H1 (cell line): Measurements from ENCODE around the gene GRAMD1C. TPM values are rescaled to one million over a fixed set of nuclear protein-coding genes. Genes with fewer than 3 reads are reported as not detected.

ENCODE experiments used
- CTCF ChIA-PET: fragments of 300-600 bp; sonication (Branson Sonifier 250); formaldehyde crosslinking; loops from one replicate; lab custom pipeline; 2021; ENCODE audit not compliant: partially characterized antibody; lab: Charles Lee
- POLR2A ChIA-PET: fragments of 300-600 bp; sonication (Branson Sonifier 250); formaldehyde crosslinking; loops from one replicate; lab custom pipeline; 2021; ENCODE audit warnings: inconsistent platforms; ENCODE audit not compliant: partially characterized antibody; lab: Charles Lee
- DNase-seq, 2 experiments: peaks; one replicate each; pipeline versions ENCODE4 v3.0.0 to v3.0.0-alpha.2; 2010 to 2022; ENCODE audit warnings: low spot score in 2 of 2, low read depth in 1 of 2, mixed read lengths in 1 of 2
- FAIRE-seq: peaks from 2 replicates; lab custom pipeline; 2011; peaks lifted over from hg19 to GRCh38; lab: Jason Lieb, UNC
- H2AFZ ChIP-seq: 2 replicates; pipeline ENCODE4 v1.8.1; 2012; ENCODE audit warnings: low read length, inconsistent platforms
- H2AK5ac ChIP-seq: 2 replicates; pipeline ENCODE4 v1.6.1; 2013; ENCODE audit warnings: low read depth, low read length
- H2BK120ac ChIP-seq: replicated peaks from 2 replicates; pipeline ENCODE3; 2013; ENCODE audit warnings: low read depth, low read length, inconsistent platforms
- H2BK12ac ChIP-seq: 2 replicates; pipeline ENCODE4 v1.6.1; 2013; ENCODE audit warnings: low read depth, low read length
- H2BK15ac ChIP-seq: 2 replicates; pipeline ENCODE4 v1.6.1; 2013; ENCODE audit warnings: low read length
- H2BK20ac ChIP-seq: 2 replicates; pipeline ENCODE4 v1.6.1; 2013; ENCODE audit warnings: low read length
- H2BK5ac ChIP-seq: 2 replicates; pipeline ENCODE4 v1.6.1; 2013; ENCODE audit warnings: low read depth, low read length
- H3K14ac ChIP-seq: 2 replicates; pipeline ENCODE4 v1.6.1; 2013; ENCODE audit warnings: inconsistent platforms; ENCODE audit not compliant: insufficient read length
- H3K18ac ChIP-seq: 2 replicates; pipeline ENCODE4 v1.6.1; 2013; ENCODE audit warnings: low read length; ENCODE audit errors: extremely low read depth
- H3K23ac ChIP-seq: 2 replicates; pipeline ENCODE4 v1.6.1; 2013; ENCODE audit warnings: inconsistent platforms; ENCODE audit not compliant: insufficient read length
- H3K23me2 ChIP-seq: 2 replicates; pipeline ENCODE4 v1.6.1; 2013; ENCODE audit warnings: low read depth, low read length
- H3K27ac ChIP-seq: 2 replicates; pipeline ENCODE4 v1.6.1; 2011; ENCODE audit warnings: low read depth, low read length, inconsistent platforms
- H3K27me3 ChIP-seq, 4 experiments: replicated peaks in 1 of 4; 1 replicate in 1 of 4; 2 replicates in 3 of 4; pipeline versions ENCODE4 v1.6.1 to v1.8.1; 2011 to 2013; ENCODE audit warnings: low read length in 3 of 4, mild to moderate bottlenecking in 3 of 4, inconsistent platforms in 2 of 4, mixed read lengths in 2 of 4, moderate library complexity in 1 of 4; ENCODE audit not compliant: control insufficient read depth in 3 of 4, insufficient read depth in 3 of 4; ENCODE audit errors: extremely low read depth in 1 of 4
- H3K36me3 ChIP-seq, 4 experiments: 2 replicates each; pipeline versions ENCODE4 v1.6.1 to v1.8.1; 2011 to 2013; ENCODE audit warnings: mild to moderate bottlenecking in 4 of 4, low read length in 3 of 4, moderate library complexity in 2 of 4, control low read depth in 1 of 4, inconsistent platforms in 1 of 4; ENCODE audit not compliant: insufficient read depth in 4 of 4, control insufficient read depth in 2 of 4
- H3K4ac ChIP-seq: replicated peaks from 2 replicates; pipeline ENCODE3; 2013; ENCODE audit warnings: low read length, low read depth, mixed read lengths, inconsistent platforms; ENCODE audit not compliant: insufficient read length
- H3K4me1 ChIP-seq, 4 experiments: replicated peaks in 1 of 4; 1 replicate in 1 of 4; 2 replicates in 3 of 4; pipeline versions ENCODE4 v1.6.1 to v1.8.1; 2011 to 2013; ENCODE audit warnings: low read length in 3 of 4, inconsistent platforms in 2 of 4, mixed read lengths in 1 of 4; ENCODE audit not compliant: insufficient read depth in 4 of 4, control insufficient read depth in 3 of 4
- H3K4me2 ChIP-seq, 2 experiments: 2 replicates each; pipeline versions ENCODE4 v1.6.1 to v1.8.1; 2011 to 2013; ENCODE audit warnings: low read depth in 2 of 2, low read length in 2 of 2, control low read depth in 1 of 2, inconsistent platforms in 1 of 2, mild to moderate bottlenecking in 1 of 2; ENCODE audit not compliant: insufficient read depth in 1 of 2
- H3K4me3 ChIP-seq, 4 experiments: fragments of 200-600, 300-600 bp in 1 of 4; sonication (generic), shearing (Covaris generic), sonication (Bioruptor Twin) in 1 of 4; 2 replicates each; pipeline versions ENCODE4 v1.5.1 to v1.8.1; 2011 to 2016; ENCODE audit warnings: low read length in 4 of 4, low read depth in 3 of 4, control low read depth in 2 of 4, inconsistent platforms in 2 of 4, mild to moderate bottlenecking in 2 of 4, mixed read lengths in 1 of 4, moderate library complexity in 1 of 4; ENCODE audit not compliant: insufficient read depth in 2 of 4; ENCODE audit errors: extremely low read depth in 1 of 4
- H3K56ac ChIP-seq: replicated peaks from 2 replicates; pipeline ENCODE3; 2013; ENCODE audit warnings: low read depth, mild to moderate bottlenecking, mixed read lengths, low read length, inconsistent platforms; ENCODE audit not compliant: insufficient read length
- H3K79me1 ChIP-seq: 2 replicates; pipeline ENCODE4 v1.6.1; 2013; ENCODE audit warnings: low read depth, low read length, control low read depth
- H3K79me2 ChIP-seq, 2 experiments: 2 replicates each; pipeline versions ENCODE4 v1.6.1 to v1.8.1; 2012 to 2013; ENCODE audit warnings: low read length in 2 of 2, mild to moderate bottlenecking in 2 of 2, inconsistent platforms in 1 of 2; ENCODE audit not compliant: insufficient read depth in 2 of 2, control insufficient read depth in 1 of 2
- H3K9ac ChIP-seq, 4 experiments: replicated peaks in 1 of 4; 1 replicate in 1 of 4; 2 replicates in 3 of 4; pipeline versions ENCODE4 v1.6.1 to v1.8.1; 2011 to 2013; ENCODE audit warnings: low read depth in 3 of 4, low read length in 3 of 4, control low read depth in 2 of 4, mild to moderate bottlenecking in 2 of 4, moderate library complexity in 2 of 4, inconsistent platforms in 1 of 4; ENCODE audit errors: extremely low read depth in 1 of 4
- H3K9me3 ChIP-seq, 2 experiments: 2 replicates each; pipeline versions ENCODE4 v1.6.1 to v1.8.1; 2012 to 2013; ENCODE audit warnings: mild to moderate bottlenecking in 2 of 2, moderate library complexity in 2 of 2, control low read depth in 1 of 2, inconsistent platforms in 1 of 2, low read depth in 1 of 2, low read length in 1 of 2, mixed read lengths in 1 of 2; ENCODE audit not compliant: insufficient read depth in 2 of 2
- H4K20me1 ChIP-seq, 2 experiments: replicated peaks in 1 of 2; 2 replicates each; pipeline versions ENCODE3 to v1.8.1; 2011 to 2013; ENCODE audit warnings: inconsistent platforms in 2 of 2, low read length in 2 of 2, mild to moderate bottlenecking in 1 of 2; ENCODE audit not compliant: insufficient read depth in 2 of 2, control insufficient read depth in 1 of 2
- H4K5ac ChIP-seq: 2 replicates; pipeline ENCODE4 v1.6.1; 2013; ENCODE audit warnings: low read length, low read depth, mixed read lengths, inconsistent platforms; ENCODE audit not compliant: insufficient read length
- H4K8ac ChIP-seq: 2 replicates; pipeline ENCODE4 v1.8.0; 2013; ENCODE audit warnings: mild to moderate bottlenecking, moderate library complexity, low read length, inconsistent platforms; ENCODE audit not compliant: insufficient read depth; ENCODE audit errors: extremely low read depth
- H4K91ac ChIP-seq: replicated peaks from 2 replicates; pipeline ENCODE3; 2013; ENCODE audit warnings: low read length, mixed read lengths, inconsistent platforms; ENCODE audit not compliant: insufficient read length
- CHD1 ChIP-seq: IDR thresholded peaks from 2 replicates; pipeline ENCODE4 v1.6.1; 2012; ENCODE audit warnings: low read depth, low read length, improper control_type of control experiment
- CREB1 ChIP-seq: IDR thresholded peaks from 2 replicates; pipeline ENCODE4 v1.6.1; 2012; ENCODE audit warnings: inconsistent platforms
- CTBP2 ChIP-seq: IDR thresholded peaks from 2 replicates; pipeline ENCODE4 v1.7.0; 2011; ENCODE audit warnings: borderline replicate concordance, mild to moderate bottlenecking, moderate library complexity, mixed read lengths, low read length; ENCODE audit not compliant: insufficient read depth, insufficient read length
- EGR1 ChIP-seq: IDR thresholded peaks from 2 replicates; pipeline ENCODE4 v1.6.1; 2011; ENCODE audit warnings: low read depth, low read length, borderline replicate concordance
- EP300 ChIP-seq, 2 experiments: IDR thresholded peaks; 1 replicate in 1 of 2; 2 replicates in 1 of 2; pipeline ENCODE4 v1.6.1; 2011 to 2012; ENCODE audit warnings: low read depth in 2 of 2, low read length in 2 of 2, mild to moderate bottlenecking in 2 of 2, borderline replicate concordance in 1 of 2, inconsistent platforms in 1 of 2, moderate library complexity in 1 of 2
- POLR2AphosphoS5 ChIP-seq: IDR thresholded peaks from 2 replicates; pipeline ENCODE4 v1.6.1; 2011; ENCODE audit warnings: low read depth, low read length
- SAP30 ChIP-seq: fragments of 300-600 bp; sonication (generic); IDR thresholded peaks from 2 replicates; pipeline ENCODE4 v1.7.1; 2012; ENCODE audit warnings: low read length, moderate library complexity, mild to moderate bottlenecking, inconsistent platforms; ENCODE audit not compliant: insufficient read depth, insufficient replicate concordance
- SRF ChIP-seq: IDR thresholded peaks from 2 replicates; pipeline ENCODE4 v1.6.1; 2011; ENCODE audit warnings: mild to moderate bottlenecking, low read depth, low read length, moderate library complexity
- YY1 ChIP-seq: IDR thresholded peaks from 2 replicates; pipeline ENCODE4 v1.6.1; 2011; ENCODE audit warnings: low read depth, mild to moderate bottlenecking, low read length
- WGBS, 2 experiments: shearing (Covaris generic) in 1 of 2; methylation state at CpG; one replicate each; pipeline versions ENCODE4 v1.1.6 to v1.1.7; 2013 to 2015; ENCODE audit warnings: low lambda C conversion rate in 2 of 2, mixed read lengths in 2 of 2, inconsistent platforms in 1 of 2, low coverage in 1 of 2, missing lambda C conversion rate in 1 of 2; ENCODE audit not compliant: insufficient replicate concordance in 2 of 2, insufficient coverage in 1 of 2, insufficient read length in 1 of 2; ENCODE audit errors: extremely low coverage in 1 of 2, missing lambda C conversion rate in 1 of 2; 5-methylcytosine and 5-hydroxymethylcytosine counted together
- polyA plus RNA-seq, 7 experiments: library from polyadenylated mRNA; depleted of rRNA in 3 of 7; stranded (reverse) in 5 of 7; unstranded in 2 of 7; fragments of >200 nt in 5 of 7; fragments of 200-250 nt in 2 of 7; gene quantifications; 1 replicate in 5 of 7; 2 replicates in 1 of 7; 4 replicates in 1 of 7; pipeline versions ENCODE4 v1.2.1 to v1.2.3, GENCODE V29; 2011 to 2013; ENCODE audit warnings: missing spikeins in 2 of 7, mixed read lengths in 2 of 7
- total RNA-seq: library from RNA; stranded (reverse); fragmentation: NEBNext Ultra II Directional; extraction: Animal tissue kit (Norgen Biotek cat#: 25700); gene quantifications from 2 replicates; pipeline ENCODE4 v1.2.1, GENCODE V29; 2021
- TF ChIP-seq, protein P1 (sequence below): IDR thresholded peaks from 2 replicates; pipeline ENCODE4 v1.6.1; 2011; ENCODE audit warnings: low read depth, mild to moderate bottlenecking, low read length; ENCODE audit not compliant: insufficient read depth

Gene GRAMD1C
- total and polyA plus RNA-seq, 2 of the 8 experiments (the other 6 are each of a cell fraction or from before 2014, with no cell fraction given) = 0.62 to 2.1 TPM

DNA sequence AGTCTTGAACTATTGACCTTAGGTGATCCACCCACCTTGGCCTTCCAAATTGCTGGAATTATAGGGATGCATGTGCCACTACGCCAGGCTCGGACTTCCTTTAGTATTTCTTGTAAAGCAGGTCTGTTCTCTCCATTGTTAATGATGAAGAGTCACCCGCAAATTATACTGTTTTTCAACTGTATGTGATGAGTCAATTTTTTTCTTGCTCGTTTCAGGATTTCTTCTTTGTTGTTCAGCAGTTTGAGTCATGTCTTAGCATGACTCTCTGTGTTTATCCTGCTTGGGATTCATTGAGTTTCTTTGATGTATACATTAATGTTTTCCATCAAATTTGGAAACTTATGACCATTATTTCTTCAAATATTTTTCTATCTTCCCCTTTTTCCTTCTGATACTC, 28.9 kb downstream of the GRAMD1C start:
- Histone ChIP-seq H3K18ac (no peak overlapping the region), H2BK5ac (no peak overlapping the region), H3K23ac (no peak overlapping the region), H3K4ac (no peak overlapping the region), H2BK12ac (no peak overlapping the region), H3K23me2 (no peaks in the 10 kb centered on the region; the same call in 1 of the 2 replicates), H3K27ac (no peak overlapping the region), H4K91ac (no peak overlapping the region), H3K79me2 (no peaks in the 10 kb centered on the region), H3K9me3 (no peaks in the 10 kb centered on the region), H3K4me1 (no peaks in the 10 kb centered on the region), H2BK20ac (no peak overlapping the region), H4K8ac (no peak overlapping the region), H3K4me2 (no peak overlapping the region), H4K20me1 (no peaks in the 10 kb centered on the region), H3K14ac (no peak overlapping the region), H4K5ac (no peak overlapping the region), H3K9ac (no peak overlapping the region), H2BK15ac (no peak overlapping the region), H2AK5ac (no peak overlapping the region), H3K56ac (no peak overlapping the region), H2AFZ (no peak overlapping the region), H3K27me3 (no peaks in the 10 kb centered on the region), H3K4me3 (no peak overlapping the region), H3K79me1 (no peaks in the 10 kb centered on the region), H2BK120ac (no peak overlapping the region), H3K36me3 (no peaks in the 10 kb centered on the region)
- TF ChIP-seq CHD1 (no peak), SAP30 (no peak), EGR1 (no peak), EP300 (IDR thresholded peaks at IDR 0.05; ENCODE audit: borderline replicate concordance in 1 of 2, low read depth in 2 of 2, low read length in 2 of 2) (no peak), POLR2AphosphoS5 (no peak), CREB1 (no peak), CTBP2 (no peak), SRF (no peak), YY1 (no peak)
- TF ChIP-seq, protein P1, sequence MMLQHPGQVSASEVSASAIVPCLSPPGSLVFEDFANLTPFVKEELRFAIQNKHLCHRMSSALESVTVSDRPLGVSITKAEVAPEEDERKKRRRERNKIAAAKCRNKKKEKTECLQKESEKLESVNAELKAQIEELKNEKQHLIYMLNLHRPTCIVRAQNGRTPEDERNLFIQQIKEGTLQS = no peak
- ChIA-PET CTCF (no interaction called here), POLR2A (no interaction called here)
- FAIRE-seq = no peak
- 95% methylated on average over 4 of the region's 4 CpGs; no CpG with 5 or more reads in 1 of the 2 experiments for WGBS, 2 experiments
- DNase-seq = no peak
